Measurements from ENCODE around the gene EXOC3L4. TPM values are rescaled to one million over a fixed set of nuclear protein-coding genes. Genes with fewer than 3 reads are reported as not detected.

Gene EXOC3L4
- polyA plus RNA-seq, 1 donor from 2014 or later, result not detected

DNA sequence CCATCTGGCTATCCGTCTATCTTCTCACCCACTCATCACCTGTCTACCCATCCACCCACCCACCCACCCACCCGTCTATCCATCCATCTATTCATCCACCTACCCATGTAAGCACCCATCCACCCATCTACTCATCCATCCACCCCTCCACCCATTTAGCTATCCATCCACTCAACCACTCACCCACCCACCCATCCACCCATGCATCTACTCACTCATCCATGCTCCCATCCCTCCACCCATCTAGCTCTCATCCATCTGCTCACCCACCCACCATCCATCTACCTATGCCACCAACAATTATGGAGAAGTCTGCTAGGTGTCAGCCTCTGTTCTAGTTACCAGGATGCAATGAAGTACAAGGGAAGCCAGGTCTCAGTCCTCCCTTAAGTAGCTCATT lies 39.9 kb downstream of the EXOC3L4 start:
- Histone ChIP-seq H3K27me3 (ENCODE audit: insufficient read depth, low read depth, low read length) (no peaks in the 10 kb centered on the region), H3K9me2 (ENCODE audit: insufficient read depth, low read length) (no peaks in the 10 kb centered on the region), H2AFZ (ENCODE audit: low read depth, low read length) (no peak overlapping the region), H3K9me3 (ENCODE audit: low read length) (no peaks in the 10 kb centered on the region), H3K9ac (ENCODE audit: low read length) (no peak overlapping the region), H3K79me2 (replicated peaks; ENCODE audit: insufficient read depth, low read length) (no peaks in the 10 kb centered on the region), H3K27ac (ENCODE audit: low read length) (no peak overlapping the region), H3K36me3 (ENCODE audit: insufficient read depth, low read length) (no peaks in the 10 kb centered on the region), H4K20me1 (ENCODE audit: insufficient read depth) (no peaks in the 10 kb centered on the region), H3F3A (ENCODE audit: insufficient read depth, low read length, poor library complexity, severe bottlenecking) (no peaks in the 10 kb centered on the region), H3K4me2 (ENCODE audit: low read length) (no peak overlapping the region), H3K4me3 (ENCODE audit: low read length) (no peak overlapping the region)
- TF ChIP-seq RAD21 (conservative IDR thresholded peaks at IDR 0.05), result no peak
- TF ChIP-seq EZH2 (IDR thresholded peaks at IDR 0.05; ENCODE audit: borderline replicate concordance, insufficient read depth, low read length, poor library complexity, severe bottlenecking), result no peak
- TF ChIP-seq SMC3 (conservative IDR thresholded peaks at IDR 0.05; ENCODE audit: poor library complexity), result no peak
- TF ChIP-seq POLR2AphosphoS5 (IDR thresholded peaks at IDR 0.05), result no peak
- no peak for TF ChIP-seq TAF1 (IDR thresholded peaks at IDR 0.05; ENCODE audit: low read depth)
- TF ChIP-seq EP300 (conservative IDR thresholded peaks at IDR 0.05; ENCODE audit: poor library complexity, severe bottlenecking), result no peak
- TF ChIP-seq, protein P1, sequence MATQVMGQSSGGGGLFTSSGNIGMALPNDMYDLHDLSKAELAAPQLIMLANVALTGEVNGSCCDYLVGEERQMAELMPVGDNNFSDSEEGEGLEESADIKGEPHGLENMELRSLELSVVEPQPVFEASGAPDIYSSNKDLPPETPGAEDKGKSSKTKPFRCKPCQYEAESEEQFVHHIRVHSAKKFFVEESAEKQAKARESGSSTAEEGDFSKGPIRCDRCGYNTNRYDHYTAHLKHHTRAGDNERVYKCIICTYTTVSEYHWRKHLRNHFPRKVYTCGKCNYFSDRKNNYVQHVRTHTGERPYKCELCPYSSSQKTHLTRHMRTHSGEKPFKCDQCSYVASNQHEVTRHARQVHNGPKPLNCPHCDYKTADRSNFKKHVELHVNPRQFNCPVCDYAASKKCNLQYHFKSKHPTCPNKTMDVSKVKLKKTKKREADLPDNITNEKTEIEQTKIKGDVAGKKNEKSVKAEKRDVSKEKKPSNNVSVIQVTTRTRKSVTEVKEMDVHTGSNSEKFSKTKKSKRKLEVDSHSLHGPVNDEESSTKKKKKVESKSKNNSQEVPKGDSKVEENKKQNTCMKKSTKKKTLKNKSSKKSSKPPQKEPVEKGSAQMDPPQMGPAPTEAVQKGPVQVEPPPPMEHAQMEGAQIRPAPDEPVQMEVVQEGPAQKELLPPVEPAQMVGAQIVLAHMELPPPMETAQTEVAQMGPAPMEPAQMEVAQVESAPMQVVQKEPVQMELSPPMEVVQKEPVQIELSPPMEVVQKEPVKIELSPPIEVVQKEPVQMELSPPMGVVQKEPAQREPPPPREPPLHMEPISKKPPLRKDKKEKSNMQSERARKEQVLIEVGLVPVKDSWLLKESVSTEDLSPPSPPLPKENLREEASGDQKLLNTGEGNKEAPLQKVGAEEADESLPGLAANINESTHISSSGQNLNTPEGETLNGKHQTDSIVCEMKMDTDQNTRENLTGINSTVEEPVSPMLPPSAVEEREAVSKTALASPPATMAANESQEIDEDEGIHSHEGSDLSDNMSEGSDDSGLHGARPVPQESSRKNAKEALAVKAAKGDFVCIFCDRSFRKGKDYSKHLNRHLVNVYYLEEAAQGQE (IDR thresholded peaks at IDR 0.05; ENCODE audit: borderline replicate concordance), result no peak
- TF ChIP-seq, protein P2, sequence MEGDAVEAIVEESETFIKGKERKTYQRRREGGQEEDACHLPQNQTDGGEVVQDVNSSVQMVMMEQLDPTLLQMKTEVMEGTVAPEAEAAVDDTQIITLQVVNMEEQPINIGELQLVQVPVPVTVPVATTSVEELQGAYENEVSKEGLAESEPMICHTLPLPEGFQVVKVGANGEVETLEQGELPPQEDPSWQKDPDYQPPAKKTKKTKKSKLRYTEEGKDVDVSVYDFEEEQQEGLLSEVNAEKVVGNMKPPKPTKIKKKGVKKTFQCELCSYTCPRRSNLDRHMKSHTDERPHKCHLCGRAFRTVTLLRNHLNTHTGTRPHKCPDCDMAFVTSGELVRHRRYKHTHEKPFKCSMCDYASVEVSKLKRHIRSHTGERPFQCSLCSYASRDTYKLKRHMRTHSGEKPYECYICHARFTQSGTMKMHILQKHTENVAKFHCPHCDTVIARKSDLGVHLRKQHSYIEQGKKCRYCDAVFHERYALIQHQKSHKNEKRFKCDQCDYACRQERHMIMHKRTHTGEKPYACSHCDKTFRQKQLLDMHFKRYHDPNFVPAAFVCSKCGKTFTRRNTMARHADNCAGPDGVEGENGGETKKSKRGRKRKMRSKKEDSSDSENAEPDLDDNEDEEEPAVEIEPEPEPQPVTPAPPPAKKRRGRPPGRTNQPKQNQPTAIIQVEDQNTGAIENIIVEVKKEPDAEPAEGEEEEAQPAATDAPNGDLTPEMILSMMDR (IDR thresholded peaks at IDR 0.05; ENCODE audit: poor library complexity, severe bottlenecking), result no peak
- no peak for TF ChIP-seq MXI1 (conservative IDR thresholded peaks at IDR 0.05; ENCODE audit: poor library complexity, severe bottlenecking)

DNA sequence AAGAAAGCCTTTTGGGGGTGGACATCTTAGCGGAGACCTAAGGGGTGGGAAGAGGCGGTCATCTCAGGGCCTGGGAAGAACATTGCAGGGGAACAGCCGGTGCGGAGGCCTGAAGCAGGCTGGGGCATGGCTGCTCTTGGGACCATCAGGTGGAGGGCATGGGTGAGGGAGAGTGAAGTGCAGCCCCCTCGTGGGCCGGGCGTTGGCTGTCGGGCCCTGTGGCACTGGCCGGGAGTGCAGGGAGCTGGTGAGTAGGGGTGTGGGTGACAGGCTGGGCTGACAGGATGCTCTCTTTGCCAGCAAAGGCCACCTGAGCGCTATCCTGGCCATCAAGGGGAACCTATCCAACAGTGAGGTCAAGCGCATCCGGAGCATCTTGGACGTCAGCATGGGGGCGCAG lies 40.4 kb downstream of the EXOC3L4 start:
- Histone ChIP-seq H3K4me2 (ENCODE audit: low read length) (no peak overlapping the region), H2AFZ (ENCODE audit: low read depth, low read length) (no peak overlapping the region), H3K9me3 (ENCODE audit: low read length) (no peaks in the 10 kb centered on the region), H3K36me3 (ENCODE audit: insufficient read depth, low read length) (no peaks in the 10 kb centered on the region), H3K27me3 (ENCODE audit: insufficient read depth, low read depth, low read length) (no peaks in the 10 kb centered on the region), H3K9me2 (ENCODE audit: insufficient read depth, low read length) (no peaks in the 10 kb centered on the region), H4K20me1 (ENCODE audit: insufficient read depth) (no peaks in the 10 kb centered on the region), H3K9ac (ENCODE audit: low read length) (no peak overlapping the region), H3K27ac (ENCODE audit: low read length) (no peak overlapping the region), H3F3A (ENCODE audit: insufficient read depth, low read length, poor library complexity, severe bottlenecking) (no peaks in the 10 kb centered on the region), H3K4me3 (ENCODE audit: low read length) (no peak overlapping the region), H3K79me2 (replicated peaks; ENCODE audit: insufficient read depth, low read length) (no peaks in the 10 kb centered on the region)
- TF ChIP-seq EP300 (conservative IDR thresholded peaks at IDR 0.05; ENCODE audit: poor library complexity, severe bottlenecking) (no peak), RAD21 (conservative IDR thresholded peaks at IDR 0.05) (no peak), TAF1 (IDR thresholded peaks at IDR 0.05; ENCODE audit: low read depth) (no peak), MXI1 (conservative IDR thresholded peaks at IDR 0.05; ENCODE audit: poor library complexity, severe bottlenecking) (no peak), EZH2 (IDR thresholded peaks at IDR 0.05; ENCODE audit: borderline replicate concordance, insufficient read depth, low read length, poor library complexity, severe bottlenecking) (no peak), SMC3 (conservative IDR thresholded peaks at IDR 0.05; ENCODE audit: poor library complexity) (no peak), POLR2AphosphoS5 (IDR thresholded peaks at IDR 0.05) (no peak)
- TF ChIP-seq, protein P2 (IDR thresholded peaks at IDR 0.05; ENCODE audit: poor library complexity, severe bottlenecking), result no peak
- TF ChIP-seq, protein P1 (IDR thresholded peaks at IDR 0.05; ENCODE audit: borderline replicate concordance), result no peak

Data from neural cell (in vitro differentiated cells).